Measurements from ENCODE around the gene UCN2.

UCN2 gene

DNA sequence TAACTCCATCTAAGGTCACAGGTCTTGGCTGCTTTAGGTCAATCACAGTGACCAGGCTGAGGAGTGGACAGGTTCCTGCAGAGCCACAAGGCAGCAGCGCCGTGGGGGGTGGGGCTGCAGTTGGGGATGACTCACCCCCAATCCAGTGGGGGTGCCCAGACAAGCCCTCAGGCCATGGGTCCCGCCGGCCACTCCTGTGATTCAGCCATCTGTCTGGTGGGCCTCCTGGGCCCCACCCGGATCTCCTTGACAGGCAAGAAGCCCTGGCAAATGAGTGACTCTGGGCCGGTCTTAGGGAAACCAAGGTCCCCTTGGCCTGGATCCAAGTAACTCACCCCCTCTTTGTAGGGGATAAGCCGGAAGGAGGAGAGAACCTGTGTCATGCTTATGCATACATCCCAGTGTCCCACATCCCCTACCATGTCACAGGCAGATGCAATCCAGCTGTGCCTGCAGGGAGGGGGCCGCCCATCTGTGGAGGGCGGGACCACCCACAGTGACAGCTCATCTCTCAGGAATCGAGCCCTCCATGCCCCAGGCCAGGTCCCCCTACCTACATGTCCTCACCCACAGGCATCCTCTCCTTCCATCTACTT, 32.0 kb upstream of the UCN2 start:
- Mint-ChIP-seq H3K4me3 (no peak overlapping the region), H3K27ac (no peak overlapping the region), H3K36me3 (ENCODE audit: low read depth) (peaks cover 6% of the 10 kb centered on the region), H3K4me1 (ENCODE audit: low read depth) (no peaks in the 10 kb centered on the region), H3K27me3 (ENCODE audit: low read depth) (peaks cover 13% of the 10 kb centered on the region), H3K9me3 (no peaks in the 10 kb centered on the region)
- DNase-seq (ENCODE audit: low spot score) = no peak

DNA sequence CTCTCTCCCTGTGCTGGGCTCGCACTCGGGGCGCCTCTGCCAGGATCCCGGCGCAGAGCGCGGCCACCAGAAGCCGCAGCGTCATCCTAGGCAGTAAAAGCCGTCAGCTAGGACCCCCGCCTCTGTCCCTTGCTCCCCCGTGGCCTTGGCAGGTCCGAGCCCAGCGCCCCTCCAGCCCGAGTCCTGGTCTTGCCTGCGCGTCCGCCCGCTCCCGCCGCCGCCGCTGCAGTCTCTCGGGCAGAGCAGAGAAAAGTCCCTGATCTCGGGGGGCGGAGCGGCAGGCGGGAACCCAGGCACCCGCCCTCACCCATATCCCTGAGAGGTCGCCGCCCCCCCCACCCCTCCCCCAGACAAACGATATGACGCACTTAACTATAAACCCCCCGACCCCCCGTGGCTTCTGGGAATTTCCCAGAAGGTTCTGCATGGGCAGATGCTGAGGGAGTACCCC, 31.5 kb upstream of the UCN2 start, which contains the start of gene COL7A1:
TSS of gene COL7A1 (minus strand) at position 255 of the 451 bp plus-strand sequence. CDS start at position 85, 170 bp downstream.
- Mint-ChIP-seq H3K27me3 (ENCODE audit: low read depth) (peaks cover 13% of the 10 kb centered on the region), H3K4me1 (ENCODE audit: low read depth) (no peaks in the 10 kb centered on the region), H3K36me3 (ENCODE audit: low read depth) (peaks cover under 1% of the 10 kb centered on the region), H3K27ac (no peak within 1 kb of the TSS), H3K9me3 (no peaks in the 10 kb centered on the region), H3K4me3 (no peak within 1 kb of the TSS)
- no peak for DNase-seq (ENCODE audit: low spot score)

DNA sequence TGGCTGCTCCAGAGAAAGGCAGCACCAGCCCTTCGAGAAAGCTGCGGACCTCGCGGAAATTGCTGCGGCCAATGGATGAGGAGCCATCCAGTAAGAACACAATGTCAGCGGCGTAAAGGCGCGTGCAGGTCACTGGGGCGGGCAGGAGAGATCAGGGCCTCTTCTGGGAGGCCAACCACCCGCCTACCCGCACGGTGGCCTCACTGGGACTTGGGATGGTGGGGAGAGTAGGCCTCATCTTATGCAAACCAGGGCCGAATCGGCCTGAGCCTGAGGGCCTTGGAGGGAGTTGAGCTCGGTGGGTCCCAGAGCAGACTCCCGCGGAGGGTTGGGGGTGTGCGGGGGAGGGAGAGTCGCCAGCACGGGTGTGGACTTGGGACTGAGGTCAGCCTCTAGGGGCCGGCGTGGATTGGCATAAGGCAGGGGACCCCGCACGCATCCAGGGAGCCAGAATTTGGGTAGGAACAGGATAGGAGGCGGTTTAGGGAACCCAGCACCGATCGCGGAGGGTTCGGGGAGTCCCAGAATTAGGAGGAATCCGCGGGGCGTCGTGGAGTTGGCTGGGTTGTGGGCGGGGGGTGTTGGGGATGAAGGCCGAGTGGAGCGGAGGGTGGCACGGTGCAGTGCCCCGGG, 31.0 kb upstream of the UCN2 start:
- Mint-ChIP-seq H3K36me3 (ENCODE audit: low read depth) (no peaks in the 10 kb centered on the region), H3K27ac (no peak overlapping the region), H3K4me3 (no peak overlapping the region), H3K27me3 (ENCODE audit: low read depth) (peaks cover 17% of the 10 kb centered on the region), H3K9me3 (no peaks in the 10 kb centered on the region), H3K4me1 (ENCODE audit: low read depth) (no peaks in the 10 kb centered on the region)
- DNase-seq (ENCODE audit: low spot score) = no peak

- Mint-ChIP-seq H3K36me3 (ENCODE audit: low read depth) (no peaks in the 10 kb centered on the region), H3K27me3 (ENCODE audit: low read depth) (peaks cover 22% of the 10 kb centered on the region), H3K9me3 (no peaks in the 10 kb centered on the region), H3K27ac (no peak overlapping the region), H3K4me1 (ENCODE audit: low read depth) (no peaks in the 10 kb centered on the region), H3K4me3 (no peak overlapping the region)
- DNase-seq (ENCODE audit: low spot score) = no peak
These were observed 29.8 kb upstream of the UCN2 start for GRCh38 chr3:48593337-48593736.

- H3K27ac Mint-ChIP-seq = no peak overlapping the region
- no peak overlapping the region for H3K4me3 Mint-ChIP-seq
- H3K9me3 Mint-ChIP-seq = no peaks in the 10 kb centered on the region
- no peaks in the 10 kb centered on the region for H3K4me1 Mint-ChIP-seq (ENCODE audit: low read depth)
- H3K27me3 Mint-ChIP-seq (ENCODE audit: low read depth) = peaks cover 22% of the 10 kb centered on the region
- H3K36me3 Mint-ChIP-seq (ENCODE audit: low read depth) = no peaks in the 10 kb centered on the region
- no peak for DNase-seq (ENCODE audit: low spot score)
These were observed 29.0 kb upstream of the UCN2 start for GRCh38 chr3:48592519-48593087.

- peaks cover 22% of the 10 kb centered on the region for H3K27me3 Mint-ChIP-seq (ENCODE audit: low read depth)
- H3K27ac Mint-ChIP-seq = no peak overlapping the region
- no peaks in the 10 kb centered on the region for H3K36me3 Mint-ChIP-seq (ENCODE audit: low read depth)
These were observed 28.4 kb upstream of the UCN2 start for GRCh38 chr3:48591886-48592518.

GRCh38 chr3:48591436-48591835, 27.9 kb upstream of the UCN2 start:
- H3K27me3 Mint-ChIP-seq (ENCODE audit: low read depth) = peaks cover 22% of the 10 kb centered on the region

More at GRCh38 chr3:48591886-48592518, 28.4 kb upstream of the UCN2 start:
- Mint-ChIP-seq H3K9me3 (no peaks in the 10 kb centered on the region), H3K4me3 (no peak overlapping the region), H3K4me1 (ENCODE audit: low read depth) (no peaks in the 10 kb centered on the region)
- no peak for DNase-seq (ENCODE audit: low spot score)

GRCh38 chr3:48588230-48588629, 24.6 kb upstream of the UCN2 start:
- H3K4me1 Mint-ChIP-seq (ENCODE audit: low read depth) = no peaks in the 10 kb centered on the region
- no peak overlapping the region for H3K27ac Mint-ChIP-seq
- peaks cover 9% of the 10 kb centered on the region for H3K27me3 Mint-ChIP-seq (ENCODE audit: low read depth)
- H3K9me3 Mint-ChIP-seq = no peaks in the 10 kb centered on the region
- no peak for DNase-seq (ENCODE audit: low spot score)
- H3K36me3 Mint-ChIP-seq (ENCODE audit: low read depth) = no peaks in the 10 kb centered on the region
- H3K4me3 Mint-ChIP-seq = no peak overlapping the region

More at GRCh38 chr3:48591436-48591835, 27.9 kb upstream of the UCN2 start:
- Mint-ChIP-seq H3K4me1 (ENCODE audit: low read depth) (no peaks in the 10 kb centered on the region), H3K4me3 (no peak overlapping the region), H3K27ac (no peak overlapping the region), H3K36me3 (ENCODE audit: low read depth) (no peaks in the 10 kb centered on the region), H3K9me3 (no peaks in the 10 kb centered on the region)
- no peak for DNase-seq (ENCODE audit: low spot score)

DNA sequence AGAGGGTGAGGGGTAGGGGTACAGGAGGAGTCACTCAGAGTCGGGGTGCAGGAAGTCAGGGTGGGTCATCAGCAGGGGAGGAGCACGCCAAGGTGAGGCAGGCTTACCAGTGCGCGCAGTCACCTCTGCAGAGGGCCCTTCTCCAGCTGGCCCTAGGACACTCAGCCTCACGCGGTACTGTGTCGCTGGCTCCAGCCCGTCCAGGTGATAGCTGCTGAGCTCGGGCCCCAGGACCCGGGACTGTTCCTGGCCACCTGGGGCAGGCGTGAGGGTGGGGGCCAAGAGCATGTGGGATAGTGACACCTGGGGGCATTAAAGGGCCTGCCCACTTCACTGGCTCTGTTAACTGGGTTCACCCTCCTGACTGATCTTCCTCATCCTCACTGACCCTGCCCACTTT, 24.1 kb upstream of the UCN2 start:
- H3K4me1 Mint-ChIP-seq (ENCODE audit: low read depth) = no peaks in the 10 kb centered on the region
- no peaks in the 10 kb centered on the region for H3K36me3 Mint-ChIP-seq (ENCODE audit: low read depth)
- H3K4me3 Mint-ChIP-seq = no peak overlapping the region
- peaks cover 9% of the 10 kb centered on the region for H3K27me3 Mint-ChIP-seq (ENCODE audit: low read depth)
- H3K9me3 Mint-ChIP-seq = no peaks in the 10 kb centered on the region
- no peak for DNase-seq (ENCODE audit: low spot score)
- no peak overlapping the region for H3K27ac Mint-ChIP-seq

DNA sequence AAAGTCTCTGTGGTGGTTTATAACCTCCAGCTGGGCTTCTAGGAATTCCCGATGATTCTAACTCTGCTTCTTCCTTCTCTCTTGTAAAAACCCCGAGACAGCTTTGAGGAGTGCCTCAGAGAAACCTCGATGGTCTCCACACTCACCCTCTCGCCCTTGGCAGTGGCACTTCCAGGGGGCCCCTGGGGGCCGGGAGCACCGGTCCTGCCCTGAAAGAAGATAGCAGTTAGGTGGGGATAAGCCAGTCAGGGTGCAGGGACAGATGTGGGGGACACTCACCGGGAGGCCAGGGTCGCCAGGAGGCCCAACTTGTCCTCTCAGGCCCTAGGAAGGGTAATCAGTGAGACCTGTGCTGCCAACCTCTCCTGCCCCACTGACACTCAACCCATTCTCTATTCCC, 21.8 kb upstream of the UCN2 start:
- no peak for DNase-seq (ENCODE audit: low spot score)
- no peak overlapping the region for H3K27ac Mint-ChIP-seq
- H3K4me3 Mint-ChIP-seq = no peak overlapping the region
- H3K27me3 Mint-ChIP-seq (ENCODE audit: low read depth) = peaks cover 9% of the 10 kb centered on the region
- no peaks in the 10 kb centered on the region for H3K4me1 Mint-ChIP-seq (ENCODE audit: low read depth)
- no peaks in the 10 kb centered on the region for H3K9me3 Mint-ChIP-seq
- no peaks in the 10 kb centered on the region for H3K36me3 Mint-ChIP-seq (ENCODE audit: low read depth)

DNA sequence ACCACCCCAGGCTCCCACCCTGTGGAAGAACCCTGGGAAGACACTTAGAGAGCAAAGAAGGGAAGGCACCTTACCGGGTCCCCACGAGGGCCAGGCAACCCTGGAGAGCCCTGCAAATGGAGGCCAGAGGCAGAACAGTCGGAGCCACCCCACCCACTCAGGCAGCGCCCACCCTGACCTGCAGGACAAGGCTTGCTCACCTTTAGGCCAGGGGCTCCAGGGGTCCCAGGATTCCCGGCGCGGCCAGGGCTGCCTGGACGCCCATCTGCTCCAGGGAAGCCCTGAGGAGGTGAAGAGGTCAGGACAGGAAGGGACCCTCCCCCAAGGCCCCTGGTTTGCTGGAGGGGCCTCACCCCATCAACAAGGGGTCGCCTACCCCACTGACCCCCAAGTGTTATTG, 21.3 kb upstream of the UCN2 start:
- DNase-seq (ENCODE audit: low spot score) = no peak
- H3K4me1 Mint-ChIP-seq (ENCODE audit: low read depth) = no peaks in the 10 kb centered on the region
- H3K9me3 Mint-ChIP-seq = no peaks in the 10 kb centered on the region
- peaks cover 8% of the 10 kb centered on the region for H3K27me3 Mint-ChIP-seq (ENCODE audit: low read depth)
- H3K36me3 Mint-ChIP-seq (ENCODE audit: low read depth) = no peaks in the 10 kb centered on the region
- H3K4me3 Mint-ChIP-seq = no peak overlapping the region
- no peak overlapping the region for H3K27ac Mint-ChIP-seq

DNA sequence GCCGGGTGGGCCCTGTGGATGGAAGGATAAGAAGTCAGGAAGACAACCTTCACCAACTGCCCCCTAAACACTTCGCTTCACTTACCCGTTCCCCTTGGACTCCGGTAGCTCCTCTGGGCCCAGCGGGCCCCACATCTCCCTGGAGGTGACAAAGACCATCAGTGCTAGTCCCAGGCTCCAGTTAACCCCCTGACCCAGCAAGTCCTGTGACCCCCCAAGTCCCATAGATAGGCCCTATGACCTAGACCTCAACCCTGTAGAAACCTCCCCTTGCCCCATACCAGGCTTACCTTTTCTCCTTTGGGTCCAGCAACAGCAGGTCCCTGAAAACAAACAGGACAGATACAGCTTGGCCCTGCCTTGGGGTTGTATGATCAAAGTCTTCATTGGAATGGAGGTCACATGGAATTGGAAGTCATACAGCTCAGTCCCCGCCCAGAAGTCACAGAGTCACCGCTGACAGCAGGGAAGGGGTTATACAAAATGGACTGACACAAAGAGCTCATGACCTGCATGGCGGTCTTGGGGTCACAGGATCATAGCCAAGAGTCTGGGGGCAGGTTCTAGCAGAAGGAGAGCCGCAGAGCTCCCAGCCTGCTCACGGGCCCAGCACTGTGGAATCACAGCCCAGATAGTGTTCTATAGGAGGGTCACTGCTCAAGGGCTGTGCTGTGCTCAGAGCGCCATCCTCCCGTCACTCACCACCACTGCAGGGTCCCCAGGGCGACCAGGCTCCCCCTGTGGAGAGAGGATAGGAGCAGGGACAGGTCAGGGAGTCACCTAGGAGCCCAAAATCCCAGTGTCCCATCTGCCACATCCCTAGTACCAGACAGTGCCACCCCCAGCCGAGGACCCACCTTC, 18.3 kb upstream of the UCN2 start:
- no peak overlapping the region for H3K4me3 Mint-ChIP-seq
- H3K27me3 Mint-ChIP-seq (ENCODE audit: low read depth) = no peaks in the 10 kb centered on the region
- DNase-seq (ENCODE audit: low spot score) = no peak
- no peak overlapping the region for H3K27ac Mint-ChIP-seq
- no peaks in the 10 kb centered on the region for H3K36me3 Mint-ChIP-seq (ENCODE audit: low read depth)
- H3K9me3 Mint-ChIP-seq = no peaks in the 10 kb centered on the region
- no peaks in the 10 kb centered on the region for H3K4me1 Mint-ChIP-seq (ENCODE audit: low read depth)

DNA sequence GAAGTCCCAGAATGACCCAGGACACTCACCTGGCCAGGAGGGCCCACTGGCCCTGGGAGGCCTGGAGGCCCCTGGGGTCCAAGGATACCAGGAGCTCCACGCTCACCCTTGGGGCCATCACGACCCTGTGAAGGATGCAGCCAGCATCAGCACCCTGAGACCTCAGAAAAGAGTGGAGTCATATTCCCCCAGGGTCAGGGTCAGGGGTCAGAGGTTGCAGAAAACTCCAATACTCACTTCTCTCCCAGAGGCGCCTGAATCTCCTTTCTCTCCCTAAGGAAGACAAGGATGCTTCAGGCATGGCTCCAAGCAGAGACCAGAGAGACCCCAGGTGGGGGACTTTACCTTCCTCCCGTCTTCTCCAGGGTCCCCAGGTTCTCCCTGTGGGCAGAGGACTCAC, 13.1 kb upstream of the UCN2 start:
- Mint-ChIP-seq H3K27me3 (ENCODE audit: low read depth) (no peaks in the 10 kb centered on the region), H3K36me3 (ENCODE audit: low read depth) (no peaks in the 10 kb centered on the region), H3K4me3 (no peak overlapping the region), H3K4me1 (ENCODE audit: low read depth) (no peaks in the 10 kb centered on the region), H3K9me3 (no peaks in the 10 kb centered on the region), H3K27ac (no peak overlapping the region)
- DNase-seq (ENCODE audit: low spot score) = no peak
